ENCODE measurements around the gene NADK2. TPM values are rescaled to one million over a fixed set of nuclear protein-coding genes. Genes with fewer than 3 reads are reported as not detected.

The NADK2 gene
- total RNA-seq, 1 donor from 2014 or later, result 26.4 TPM

DNA sequence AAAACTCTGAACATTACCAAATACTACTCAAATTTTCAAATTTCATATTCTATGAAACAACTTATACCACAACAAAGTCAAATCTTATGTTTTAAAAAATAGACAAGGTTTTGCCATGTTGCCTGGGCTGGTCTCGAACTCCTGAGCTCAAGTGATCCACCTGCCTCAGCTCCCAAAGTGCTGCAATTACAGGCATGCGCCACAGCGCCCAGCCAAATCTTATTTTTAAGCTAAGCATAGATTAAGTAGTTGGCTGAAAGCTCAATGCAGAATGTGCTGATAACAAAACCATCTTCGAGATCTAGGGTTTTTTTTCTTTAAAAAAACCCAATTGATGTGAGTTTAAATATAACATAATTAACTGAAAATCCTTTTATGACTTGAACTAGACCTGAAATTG lies 96.4 kb downstream of the NADK2 start:
- Mint-ChIP-seq H3K36me3 (ENCODE audit: unreplicated experiment) (peaks cover 9% of the 10 kb centered on the region), H3K27ac (ENCODE audit: unreplicated experiment) (no peak overlapping the region), H3K9me3 (ENCODE audit: unreplicated experiment) (no peaks in the 10 kb centered on the region), H3K27me3 (ENCODE audit: unreplicated experiment) (no peaks in the 10 kb centered on the region), H3K4me1 (ENCODE audit: unreplicated experiment) (peaks cover 2% of the 10 kb centered on the region), H3K4me3 (ENCODE audit: unreplicated experiment) (no peak overlapping the region)
- DNase-seq (ENCODE audit: extremely low spot score, unreplicated experiment), result no peak
- TF ChIP-seq, protein P1, sequence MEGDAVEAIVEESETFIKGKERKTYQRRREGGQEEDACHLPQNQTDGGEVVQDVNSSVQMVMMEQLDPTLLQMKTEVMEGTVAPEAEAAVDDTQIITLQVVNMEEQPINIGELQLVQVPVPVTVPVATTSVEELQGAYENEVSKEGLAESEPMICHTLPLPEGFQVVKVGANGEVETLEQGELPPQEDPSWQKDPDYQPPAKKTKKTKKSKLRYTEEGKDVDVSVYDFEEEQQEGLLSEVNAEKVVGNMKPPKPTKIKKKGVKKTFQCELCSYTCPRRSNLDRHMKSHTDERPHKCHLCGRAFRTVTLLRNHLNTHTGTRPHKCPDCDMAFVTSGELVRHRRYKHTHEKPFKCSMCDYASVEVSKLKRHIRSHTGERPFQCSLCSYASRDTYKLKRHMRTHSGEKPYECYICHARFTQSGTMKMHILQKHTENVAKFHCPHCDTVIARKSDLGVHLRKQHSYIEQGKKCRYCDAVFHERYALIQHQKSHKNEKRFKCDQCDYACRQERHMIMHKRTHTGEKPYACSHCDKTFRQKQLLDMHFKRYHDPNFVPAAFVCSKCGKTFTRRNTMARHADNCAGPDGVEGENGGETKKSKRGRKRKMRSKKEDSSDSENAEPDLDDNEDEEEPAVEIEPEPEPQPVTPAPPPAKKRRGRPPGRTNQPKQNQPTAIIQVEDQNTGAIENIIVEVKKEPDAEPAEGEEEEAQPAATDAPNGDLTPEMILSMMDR (IDR thresholded peaks at IDR 0.05), result no peak

Small RNA genes within 50 kb of the gene (microRNA-seq; reads per million reads assigned to microRNA genes)
- gene MIR580 (ENCODE audit: unreplicated experiment), result not detected

Other genes with a start within 250 kb of the NADK2 start
- not detected in 2 replicates for gene UGT3A2, start 175.0 kb downstream of the NADK2 start, total RNA-seq
- gene LMBRD2, start 90.0 kb downstream of the NADK2 start, total RNA-seq, result 8.2 and 9.9 TPM in 2 replicates
- gene SKP2, start 89.8 kb downstream of the NADK2 start, total RNA-seq, result 28.4 and 28.9 TPM in 2 replicates
- gene RANBP3L, start 60.0 kb upstream of the NADK2 start, total RNA-seq, result 3.8 and 4.3 TPM in 2 replicates